HFFc6 (cell line): ENCODE results near the gene BOLA3. TPM values are rescaled to one million over a fixed set of nuclear protein-coding genes. Genes with fewer than 3 reads are reported as not detected.
"Not testable (repeated sequence)": the region's sequence is repeated elsewhere in the genome, so short reads cannot be mapped to it uniquely, and the experiment has no call there.

Experiments
- DNase-seq: peaks from one replicate; pipeline ENCODE4 v3.0.0-alpha.2; 2018
- H3K27ac Mint-ChIP-seq: 2 replicates; pipeline ENCODE4 v1.8.0; 2020; ENCODE audit warnings: mild to moderate bottlenecking, mixed read lengths
- H3K27me3 Mint-ChIP-seq: 2 replicates; pipeline ENCODE4 v1.8.0; 2021; ENCODE audit warnings: mild to moderate bottlenecking, moderate library complexity, mixed read lengths; ENCODE audit not compliant: insufficient read depth
- H3K36me3 Mint-ChIP-seq: 2 replicates; pipeline ENCODE4 v1.8.0; 2021; ENCODE audit warnings: low read depth, mixed read lengths
- H3K4me1 Mint-ChIP-seq: 2 replicates; pipeline ENCODE4 v1.8.0; 2020; ENCODE audit warnings: low read depth, mixed read lengths
- H3K4me3 Mint-ChIP-seq: 2 replicates; pipeline ENCODE4 v1.8.0; 2020; ENCODE audit warnings: mild to moderate bottlenecking, moderate library complexity, mixed read lengths
- H3K9me3 Mint-ChIP-seq: 2 replicates; pipeline ENCODE4 v1.8.0; 2020; ENCODE audit warnings: mild to moderate bottlenecking, mixed read lengths
- CTCF ChIP-seq: fragments of 200-600 bp; sonication (generic); IDR thresholded peaks from 2 replicates; pipeline ENCODE4 v1.5.0; 2021; ENCODE audit warnings: antibody characterized with exemption, mild to moderate bottlenecking
- total RNA-seq, 6 experiments: library from RNA; stranded (reverse); fragmentation: NEBNext Ultra II Directional; extraction: Animal tissue kit (Norgen Biotek cat#: 25700); gene quantifications; 2 replicates in 1 of 6; 3 replicates in 5 of 6; pipeline ENCODE4 v1.2.3, GENCODE V29; 2021

Gene BOLA3
- total RNA-seq, 6 experiments from 2014 or later: 71.6 to 92.5 (median 80.8) TPM

- Mint-ChIP-seq H3K27me3 (peaks cover 13% of the 10 kb centered on the region; the same call in 1 of the 2 replicates), H3K27ac (peak overlapping the region; percentile 44; the same call in 1 of the 2 replicates), H3K4me3 (peak overlapping the region; percentile 4; the same call in 1 of the 2 replicates), H3K9me3 (no peaks in the 10 kb centered on the region), H3K36me3 (no peaks in the 10 kb centered on the region), H3K4me1 (peaks cover 19% of the 10 kb centered on the region)
- no peak for TF ChIP-seq CTCF
- DNase-seq: peak; percentile 50
Measured at GRCh38 chr2:74188018-74188601, 40.4 kb upstream of the BOLA3 start.

GRCh38 chr2:74186706-74187105 is 39.0 kb upstream of the BOLA3 start:
- not testable (repeated sequence) for H3K27ac Mint-ChIP-seq, H3K9me3 Mint-ChIP-seq, H3K27me3 Mint-ChIP-seq, H3K36me3 Mint-ChIP-seq, H3K4me3 Mint-ChIP-seq, DNase-seq
- H3K4me1 Mint-ChIP-seq: peaks cover 23% of the 10 kb centered on the region

- Mint-ChIP-seq H3K36me3 (no peaks in the 10 kb centered on the region), H3K9me3 (no peaks in the 10 kb centered on the region), H3K4me3 (no peak overlapping the region), H3K27ac (no peak overlapping the region), H3K4me1 (peaks cover 26% of the 10 kb centered on the region), H3K27me3 (peaks cover 4% of the 10 kb centered on the region; the same call in 1 of the 2 replicates)
- no peak for DNase-seq
- no peak for TF ChIP-seq CTCF
Measured at GRCh38 chr2:74186038-74186437, 38.3 kb upstream of the BOLA3 start.

- Mint-ChIP-seq H3K4me1 (peaks cover 18% of the 10 kb centered on the region), H3K36me3 (no peaks in the 10 kb centered on the region), H3K4me3 (no peak overlapping the region), H3K9me3 (no peaks in the 10 kb centered on the region), H3K27ac (no peak overlapping the region), H3K27me3 (peaks cover 2% of the 10 kb centered on the region; the same call in 1 of the 2 replicates)
- TF ChIP-seq CTCF: no peak
- no peak for DNase-seq
Measured at GRCh38 chr2:74183878-74184277, 36.2 kb upstream of the BOLA3 start.

GRCh38 chr2:74181739-74182138 is 34.0 kb upstream of the BOLA3 start:
- Mint-ChIP-seq H3K27ac (no peak overlapping the region), H3K4me3 (peak overlapping the region; percentile 53; the same call in 1 of the 2 replicates), H3K36me3 (0 out of 2 replicates have a peak, but pooled peaks cover 2% of the 10 kb centered on the region), H3K9me3 (no peaks in the 10 kb centered on the region), H3K27me3 (peaks cover 2% of the 10 kb centered on the region; the same call in 1 of the 2 replicates), H3K4me1 (peaks cover 15% of the 10 kb centered on the region)
- no peak for TF ChIP-seq CTCF
- no peak for DNase-seq

- peaks cover 11% of the 10 kb centered on the region; the same call in 1 of the 2 replicates for H3K36me3 Mint-ChIP-seq
- H3K27me3 Mint-ChIP-seq: no peaks in the 10 kb centered on the region; the same call in 1 of the 2 replicates
- H3K4me3 Mint-ChIP-seq: peak overlapping the region; percentile 94
- TF ChIP-seq CTCF: peak; percentile 77
- peak overlapping the region; percentile 59; the same call in 1 of the 2 replicates for H3K27ac Mint-ChIP-seq
- DNase-seq: no peak
- no peaks in the 10 kb centered on the region for H3K9me3 Mint-ChIP-seq
- peaks cover 35% of the 10 kb centered on the region for H3K4me1 Mint-ChIP-seq
Measured at GRCh38 chr2:74179063-74179865, 31.6 kb upstream of the BOLA3 start.
